Measurements from ENCODE around the gene PKMYT1.
"Not testable (repeated sequence)": the region's sequence is repeated elsewhere in the genome, so short reads cannot be mapped to it uniquely, and the experiment has no call there.

The PKMYT1 gene

GRCh38 chr16:2933701-2934100 is 46.5 kb downstream of the PKMYT1 start:
- no peak for DNase-seq (ENCODE audit: extremely low read depth, insufficient read length)
- H3K4me3 ChIP-seq (replicated peaks; ENCODE audit: low read depth, low read length), result no peak overlapping the region
- H3K36me3 ChIP-seq (ENCODE audit: control insufficient read depth, insufficient read depth, low read length), result peaks cover 32% of the 10 kb centered on the region
- H3K27me3 ChIP-seq (replicated peaks; ENCODE audit: control insufficient read depth, insufficient read depth, low read length), result no peaks in the 10 kb centered on the region
- TF ChIP-seq CTCF (IDR thresholded peaks at IDR 0.05; ENCODE audit: insufficient read depth, low read length, poor library complexity, severe bottlenecking), result no peak

GRCh38 chr16:2933136-2933535 is 47.1 kb downstream of the PKMYT1 start:
- no peak for DNase-seq (ENCODE audit: extremely low read depth, insufficient read length)
- no peak for TF ChIP-seq CTCF (IDR thresholded peaks at IDR 0.05; ENCODE audit: insufficient read depth, low read length, poor library complexity, severe bottlenecking)
- Histone ChIP-seq H3K27me3 (replicated peaks; ENCODE audit: control insufficient read depth, insufficient read depth, low read length) (no peaks in the 10 kb centered on the region), H3K4me3 (replicated peaks; ENCODE audit: low read depth, low read length) (no peak overlapping the region), H3K36me3 (ENCODE audit: control insufficient read depth, insufficient read depth, low read length) (peaks cover 31% of the 10 kb centered on the region)

GRCh38 chr16:2931231-2931914 is 48.9 kb downstream of the PKMYT1 start:
- H3K36me3 ChIP-seq (ENCODE audit: control insufficient read depth, insufficient read depth, low read length), result peaks cover 21% of the 10 kb centered on the region
- DNase-seq (ENCODE audit: extremely low read depth, insufficient read length); H3K4me3 ChIP-seq (replicated peaks; ENCODE audit: low read depth, low read length); H3K27me3 ChIP-seq (replicated peaks; ENCODE audit: control insufficient read depth, insufficient read depth, low read length): not testable (repeated sequence)

GRCh38 chr16:2930236-2930635 is 50.0 kb downstream of the PKMYT1 start:
- Histone ChIP-seq H3K4me3 (replicated peaks; ENCODE audit: low read depth, low read length) (no peak overlapping the region), H3K27me3 (replicated peaks; ENCODE audit: control insufficient read depth, insufficient read depth, low read length) (no peaks in the 10 kb centered on the region), H3K36me3 (ENCODE audit: control insufficient read depth, insufficient read depth, low read length) (peaks cover 20% of the 10 kb centered on the region)
- no peak for TF ChIP-seq CTCF (IDR thresholded peaks at IDR 0.05; ENCODE audit: insufficient read depth, low read length, poor library complexity, severe bottlenecking)
- DNase-seq (ENCODE audit: extremely low read depth, insufficient read length), result no peak

GRCh38 chr16:2929693-2930092 is 50.6 kb downstream of the PKMYT1 start:
- DNase-seq (ENCODE audit: extremely low read depth, insufficient read length), result no peak
- no peak for TF ChIP-seq CTCF (IDR thresholded peaks at IDR 0.05; ENCODE audit: insufficient read depth, low read length, poor library complexity, severe bottlenecking)
- Histone ChIP-seq H3K27me3 (replicated peaks; ENCODE audit: control insufficient read depth, insufficient read depth, low read length) (no peaks in the 10 kb centered on the region), H3K36me3 (ENCODE audit: control insufficient read depth, insufficient read depth, low read length) (peaks cover 18% of the 10 kb centered on the region), H3K4me3 (replicated peaks; ENCODE audit: low read depth, low read length) (no peak overlapping the region)

GRCh38 chr16:2928796-2929195 is 51.5 kb downstream of the PKMYT1 start:
- no peaks in the 10 kb centered on the region for H3K27me3 ChIP-seq (replicated peaks; ENCODE audit: control insufficient read depth, insufficient read depth, low read length)
- peaks cover 11% of the 10 kb centered on the region for H3K36me3 ChIP-seq (ENCODE audit: control insufficient read depth, insufficient read depth, low read length)
- no peak for TF ChIP-seq CTCF (IDR thresholded peaks at IDR 0.05; ENCODE audit: insufficient read depth, low read length, poor library complexity, severe bottlenecking)
- no peak for DNase-seq (ENCODE audit: extremely low read depth, insufficient read length)
- no peak overlapping the region for H3K4me3 ChIP-seq (replicated peaks; ENCODE audit: low read depth, low read length)

GRCh38 chr16:2928151-2928550 is 52.1 kb downstream of the PKMYT1 start:
- not testable (repeated sequence) for H3K27me3 ChIP-seq (replicated peaks; ENCODE audit: control insufficient read depth, insufficient read depth, low read length); DNase-seq (ENCODE audit: extremely low read depth, insufficient read length); H3K36me3 ChIP-seq (ENCODE audit: control insufficient read depth, insufficient read depth, low read length); H3K4me3 ChIP-seq (replicated peaks; ENCODE audit: low read depth, low read length)

All from GM06990 (cell line).